Stimulated activated CD4-positive, alpha-beta T cell treated with anti-CD3 and anti-CD28 coated beads, Interleukin-2, amount 100 ng/mL, for 24 hours (primary cell): ENCODE measurements around the gene FTSJ3.

Experiments used
- DNase-seq, 2 donors: peaks; one replicate each; pipeline ENCODE4 v3.0.0-alpha.2; 2020

The FTSJ3 gene

DNA sequence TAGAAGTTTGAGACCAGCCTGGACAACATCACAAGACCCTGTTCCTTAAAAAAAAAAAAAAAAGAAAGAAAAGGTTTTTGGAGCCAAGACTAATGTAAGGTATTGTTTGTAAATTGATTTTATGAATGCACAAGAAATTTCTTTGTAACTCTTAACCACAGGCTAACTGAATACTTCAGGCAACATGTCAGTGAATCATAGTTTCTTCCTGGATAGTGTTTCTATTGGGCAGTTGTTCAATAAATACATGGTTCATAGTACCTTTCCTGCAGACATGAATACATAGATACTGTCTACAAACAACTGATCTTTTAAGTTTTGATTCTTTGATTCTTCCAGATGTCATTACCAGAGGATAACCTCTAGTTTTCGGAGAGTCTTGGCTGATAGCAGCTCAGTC lies 41.9 kb downstream of the FTSJ3 start:
- no peak for DNase-seq

DNA sequence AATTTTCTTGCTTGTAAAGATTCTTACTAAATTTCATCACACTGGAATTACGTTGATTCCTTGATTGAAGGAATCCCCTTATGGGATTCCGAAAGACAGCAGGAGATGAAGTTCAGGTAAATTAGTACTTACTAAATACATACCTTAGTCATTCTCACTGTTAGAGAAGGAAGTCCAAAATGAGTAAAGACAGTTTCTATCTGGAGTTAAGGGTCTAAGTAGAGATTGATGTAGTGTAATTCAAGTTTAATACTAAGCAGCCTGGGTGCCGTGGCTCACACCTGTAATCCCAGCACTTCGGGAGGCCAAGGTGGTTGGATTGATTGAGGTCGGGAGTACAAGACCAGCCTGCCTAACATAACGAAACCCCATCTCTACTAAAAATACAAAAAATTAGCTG lies 43.9 kb downstream of the FTSJ3 start:
- DNase-seq = no peak

- no peak for DNase-seq
Observed at GRCh38 chr17:63780928-63781327, 46.5 kb downstream of the FTSJ3 start.

DNA sequence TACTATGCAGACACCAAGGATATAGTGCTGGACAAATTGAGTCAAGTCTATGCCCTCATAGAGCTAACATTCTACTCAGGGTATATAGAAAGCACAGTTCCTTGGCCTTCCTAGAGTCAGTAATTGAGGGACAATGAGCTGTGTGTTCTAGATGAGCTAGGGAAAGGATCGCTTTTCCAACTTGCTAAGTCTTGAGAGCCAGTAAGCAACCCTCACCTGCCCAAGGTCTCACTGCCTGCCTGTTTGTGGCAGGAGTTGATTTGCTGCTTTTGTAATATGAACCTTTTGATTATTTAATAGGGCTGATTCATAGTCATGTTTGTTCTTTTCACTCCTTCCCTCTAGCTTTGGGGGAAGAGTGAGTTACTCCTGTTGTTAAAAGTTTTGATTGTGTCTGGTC lies 47.0 kb downstream of the FTSJ3 start:
- DNase-seq = no peak

GRCh38 chr17:63775420-63775819 lies 52.0 kb downstream of the FTSJ3 start:
- DNase-seq = no peak

- no peak for DNase-seq
Observed at GRCh38 chr17:63774969-63775265, 52.5 kb downstream of the FTSJ3 start.

- peak; percentile 91 to 92 for DNase-seq
Observed at GRCh38 chr17:63774141-63774968, 53.1 kb downstream of the FTSJ3 start, which contains the start of gene DDX42. Gene DDX42, plus strand, starts transcription at chr17:63774170. Its CDS starts 12,880 bp downstream, at chr17:63787050.

GRCh38 chr17:63773272-63774140 lies 54.0 kb downstream of the FTSJ3 start, which contains the start of gene CCDC47:
Gene CCDC47, minus strand, starts transcription at chr17:63773597. Its CDS starts 7,422 bp downstream, at chr17:63766175.
- DNase-seq = peak; percentile 96 to 98

DNA sequence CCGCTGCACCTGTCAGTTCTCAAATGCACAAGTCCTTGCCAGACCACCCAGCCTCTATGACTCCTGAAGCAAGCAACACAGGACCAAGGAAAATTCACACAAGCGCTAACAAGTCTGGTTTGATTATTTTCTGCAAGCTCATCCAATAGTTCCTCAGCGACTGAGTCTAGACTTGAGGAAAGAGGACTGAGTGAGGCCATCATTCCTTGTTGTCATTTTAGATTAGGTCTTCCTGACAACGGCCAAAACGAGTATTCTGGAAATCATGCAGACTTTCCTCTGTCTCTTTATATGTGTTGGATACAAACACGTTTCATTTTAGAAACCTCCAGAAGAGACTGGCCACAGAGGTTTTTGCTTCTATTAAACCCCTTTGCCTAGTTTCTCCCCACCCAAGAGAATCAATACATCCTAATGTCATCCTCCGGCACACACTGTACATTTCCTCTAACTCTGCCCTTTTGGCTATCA lies 54.6 kb downstream of the FTSJ3 start:
- no peak for DNase-seq
